Omental fat pad (tissue), 4 donors: ENCODE results near the gene DNM1L. TPM values are rescaled to one million over a fixed set of nuclear protein-coding genes. Genes with fewer than 3 reads are reported as not detected.

ENCODE experiments used
- ATAC-seq: fragments of 150-250 bp; one replicate; pipeline ENCODE4 v1.9.1; 2016; ENCODE audit warnings: mild to moderate bottlenecking, moderate library complexity; ENCODE audit not compliant: low FRiP score
- DNase-seq: peaks from one replicate; pipeline ENCODE4 v3.0.0-alpha.2; 2019; ENCODE audit warnings: low spot score
- total RNA-seq, 4 donors: library from RNA; depleted of rRNA; stranded (reverse); fragments of >200 nt; gene quantifications; one replicate each; pipeline ENCODE4 v1.1.0, GENCODE V29; 2016
- TF ChIP-seq, protein P1 (sequence below), 3 donors: fragments of 450-650 bp; IDR thresholded peaks; one replicate each; pipeline ENCODE4 v1.5.1; 2016 to 2017; ENCODE audit warnings: antibody characterized with exemption in 3 of 3, mild to moderate bottlenecking in 3 of 3, moderate library complexity in 2 of 3

The DNM1L gene
- total RNA-seq, 4 donors from 2014 or later: 44.7 to 87.4 (median 59.8) TPM

DNA sequence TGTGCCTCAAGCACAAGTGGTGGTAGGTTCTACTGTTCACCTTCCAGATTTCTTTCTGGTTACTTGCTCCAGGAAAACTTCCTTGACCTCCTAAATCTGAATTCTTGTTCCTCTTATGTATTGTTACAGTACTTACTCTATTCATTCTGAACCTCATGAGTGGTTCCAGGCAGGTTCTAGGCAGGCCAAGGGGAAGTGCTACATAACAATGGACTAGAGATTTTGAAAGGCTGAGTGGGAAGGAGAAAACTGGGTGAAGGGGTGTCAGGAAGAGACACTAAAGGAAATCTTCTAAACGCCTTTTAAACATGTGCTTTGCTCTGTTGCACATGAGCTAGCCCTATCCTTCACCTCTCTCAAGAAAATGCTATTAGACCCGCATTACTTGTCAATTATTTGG, 75.0 kb downstream of the DNM1L start:
- ATAC-seq: no peak
- TF ChIP-seq, protein P1, sequence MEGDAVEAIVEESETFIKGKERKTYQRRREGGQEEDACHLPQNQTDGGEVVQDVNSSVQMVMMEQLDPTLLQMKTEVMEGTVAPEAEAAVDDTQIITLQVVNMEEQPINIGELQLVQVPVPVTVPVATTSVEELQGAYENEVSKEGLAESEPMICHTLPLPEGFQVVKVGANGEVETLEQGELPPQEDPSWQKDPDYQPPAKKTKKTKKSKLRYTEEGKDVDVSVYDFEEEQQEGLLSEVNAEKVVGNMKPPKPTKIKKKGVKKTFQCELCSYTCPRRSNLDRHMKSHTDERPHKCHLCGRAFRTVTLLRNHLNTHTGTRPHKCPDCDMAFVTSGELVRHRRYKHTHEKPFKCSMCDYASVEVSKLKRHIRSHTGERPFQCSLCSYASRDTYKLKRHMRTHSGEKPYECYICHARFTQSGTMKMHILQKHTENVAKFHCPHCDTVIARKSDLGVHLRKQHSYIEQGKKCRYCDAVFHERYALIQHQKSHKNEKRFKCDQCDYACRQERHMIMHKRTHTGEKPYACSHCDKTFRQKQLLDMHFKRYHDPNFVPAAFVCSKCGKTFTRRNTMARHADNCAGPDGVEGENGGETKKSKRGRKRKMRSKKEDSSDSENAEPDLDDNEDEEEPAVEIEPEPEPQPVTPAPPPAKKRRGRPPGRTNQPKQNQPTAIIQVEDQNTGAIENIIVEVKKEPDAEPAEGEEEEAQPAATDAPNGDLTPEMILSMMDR (IDR thresholded peaks at IDR 0.05): no peak
- no peak for DNase-seq

DNA sequence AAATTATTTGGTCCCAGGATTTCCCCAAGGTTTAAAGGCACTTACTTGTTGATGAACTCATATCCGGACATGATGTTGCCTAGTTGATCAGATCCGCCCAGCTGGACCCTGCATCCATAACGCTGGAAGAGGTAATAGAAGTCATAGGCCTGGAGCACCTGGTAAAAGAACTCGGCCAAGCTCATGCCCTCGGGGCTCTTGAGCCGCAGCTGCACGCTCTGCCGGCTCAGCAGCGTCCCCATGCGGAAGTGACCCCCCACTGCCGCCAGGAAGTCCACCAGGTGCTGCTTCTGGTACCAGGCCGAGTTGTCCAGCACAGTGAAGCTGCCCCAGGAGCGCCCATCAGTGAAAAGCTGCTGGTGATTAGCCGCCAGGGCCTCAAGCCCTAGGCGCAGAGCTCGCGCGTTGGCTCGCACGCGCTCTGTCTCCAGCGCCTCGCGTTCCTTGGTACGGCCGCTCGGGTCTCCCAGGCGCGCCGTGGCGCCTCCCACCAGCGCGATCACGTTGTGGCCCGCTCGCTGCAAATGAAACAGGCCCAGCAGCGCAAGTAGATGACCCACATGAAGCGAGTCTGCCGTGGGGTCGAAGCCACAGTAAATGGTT, 76.1 kb downstream of the DNM1L start:
- peak; percentile 72 for ATAC-seq
- TF ChIP-seq, protein P1 (IDR thresholded peaks at IDR 0.05): no peak

DNA sequence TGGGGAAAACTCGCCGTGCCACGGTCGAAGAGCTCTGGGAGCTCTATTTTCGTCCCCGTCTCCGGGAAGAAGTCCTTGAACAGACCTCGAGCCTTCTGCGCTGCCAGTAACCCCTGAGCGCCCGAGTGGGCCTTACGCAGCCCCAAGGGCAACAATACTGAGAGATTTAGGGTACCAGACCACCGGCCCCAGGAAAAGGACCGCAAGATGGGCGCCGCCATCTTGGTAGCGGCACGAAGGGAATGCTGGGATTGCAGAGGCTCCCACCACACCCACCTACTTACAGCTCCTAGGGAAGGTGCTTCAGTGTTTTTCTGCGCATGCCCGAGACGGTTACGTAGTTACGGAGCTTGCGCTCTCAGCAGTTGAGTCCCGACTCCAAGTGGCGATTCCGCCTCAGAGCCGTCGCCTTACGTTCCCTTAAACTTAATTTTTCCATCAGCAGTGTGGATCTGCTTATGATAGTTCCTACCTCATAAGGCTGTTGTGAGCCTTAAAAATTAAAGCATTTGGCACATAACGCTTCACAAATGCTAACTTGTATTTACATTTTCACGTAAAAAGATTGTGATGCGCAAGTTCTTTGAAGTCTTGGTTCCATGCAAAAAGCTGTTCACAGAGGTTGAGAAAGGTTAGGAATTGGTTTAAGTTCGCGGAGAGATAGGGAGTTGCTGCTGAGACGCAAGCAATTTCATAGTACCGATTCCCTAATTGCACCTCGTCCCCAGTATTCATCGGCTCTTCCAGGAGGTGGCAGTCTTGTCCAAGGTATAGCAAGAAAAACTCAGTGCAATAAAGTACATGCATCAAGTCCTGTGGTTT, 76.8 kb downstream of the DNM1L start, which contains the start of gene YARS2:
TSS of gene YARS2 (minus strand) at position 244 of the 822 bp plus-strand sequence. CDS start at position 221, 23 bp downstream.
- DNase-seq (peak; percentile 76), ATAC-seq (peak; percentile 97)
- TF ChIP-seq, protein P1 (IDR thresholded peaks at IDR 0.05): peak in 1 of 3 donors; percentile 44

More for the DNA sequence above, 76.1 kb downstream of the DNM1L start:
- peak; percentile 27 for DNase-seq

DNA sequence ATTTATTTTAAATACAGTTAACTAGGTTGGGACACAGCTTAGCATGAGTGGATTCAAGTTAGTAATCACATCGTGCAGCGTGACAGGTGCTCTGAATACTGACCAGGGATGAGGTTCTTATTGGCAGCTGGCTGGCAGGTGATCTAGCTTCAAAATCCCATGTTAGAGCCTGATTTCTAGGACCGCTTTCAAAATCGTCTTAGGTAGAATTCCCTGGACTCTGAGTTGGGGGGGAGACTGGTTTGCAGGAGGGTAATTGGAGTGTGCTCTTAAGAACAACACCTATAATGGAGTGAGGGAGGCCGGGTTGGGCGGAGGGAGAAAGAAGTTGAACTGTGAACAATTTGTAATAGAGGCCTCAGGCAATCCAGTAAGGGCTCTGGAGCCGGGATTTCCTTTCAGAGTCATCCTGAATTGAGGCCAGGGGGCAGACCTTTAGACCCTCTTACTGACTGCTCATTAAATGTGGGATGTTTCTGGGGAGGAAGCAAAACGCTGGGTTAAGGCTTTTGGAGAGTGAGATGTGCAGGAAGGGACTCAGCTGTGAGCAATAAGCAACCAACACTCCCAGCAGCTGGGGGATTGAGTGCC, 77.5 kb downstream of the DNM1L start:
- no peak for ATAC-seq
- DNase-seq: no peak
- TF ChIP-seq, protein P1 (IDR thresholded peaks at IDR 0.05): no peak

DNA sequence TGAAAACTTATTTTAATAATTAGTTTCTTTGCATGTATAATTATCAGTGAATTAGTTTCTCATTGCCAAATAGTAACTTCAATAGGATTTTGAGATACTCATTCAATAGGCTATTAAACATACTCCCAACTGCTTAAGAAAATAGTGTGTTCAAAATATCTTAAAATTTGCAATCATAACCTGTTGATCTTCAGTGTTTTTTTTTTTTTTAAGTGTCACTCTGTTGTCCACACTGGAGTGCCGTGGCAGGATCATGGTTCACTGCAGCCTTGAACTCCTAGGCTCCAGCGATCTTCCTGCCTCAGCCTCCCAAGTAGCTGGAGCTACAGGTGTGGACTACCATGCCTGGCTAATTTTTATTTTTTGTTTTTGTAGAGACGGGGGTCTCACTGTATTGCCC, 78.1 kb downstream of the DNM1L start:
- ATAC-seq (no peak), DNase-seq (no peak)
- TF ChIP-seq, protein P1 (IDR thresholded peaks at IDR 0.05): no peak

DNA sequence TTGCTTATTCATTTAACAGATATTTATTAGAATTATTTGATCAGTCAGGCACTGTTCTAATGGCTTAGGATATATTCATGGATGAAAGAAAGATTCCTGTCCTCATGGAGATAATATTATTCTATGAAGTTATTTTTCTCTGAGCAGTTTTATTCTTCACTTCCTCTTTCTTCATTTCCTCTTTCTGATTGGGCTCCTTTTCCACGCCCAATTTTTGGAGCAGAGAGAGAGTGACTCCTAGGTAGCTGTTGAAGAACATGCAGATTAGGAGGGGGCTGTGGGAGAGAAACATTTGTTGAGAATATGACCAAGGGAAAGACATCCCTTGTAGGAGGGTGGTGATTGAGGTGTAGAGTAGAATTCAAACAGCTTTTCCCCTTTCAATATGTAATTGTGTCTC, 82.6 kb downstream of the DNM1L start:
- DNase-seq (no peak), ATAC-seq (no peak)

More for the DNA sequence above, 82.6 kb downstream of the DNM1L start:
- TF ChIP-seq, protein P1 (IDR thresholded peaks at IDR 0.05): no peak
